SU-DHL-6 (cell line): Measurements from ENCODE around the gene UPK2.

Experiments used
- H2AFZ ChIP-seq: fragments of 200-600 bp; sonication (generic); 2 replicates; pipeline ENCODE4 v1.6.1; 2014; ENCODE audit warnings: low read depth, mild to moderate bottlenecking, moderate library complexity, mixed read lengths, antibody characterized with exemption, low read length; ENCODE audit not compliant: severe bottlenecking
- H3F3A ChIP-seq: fragments of 200-600 bp; shearing (Covaris generic); 2 replicates; pipeline ENCODE4 v1.6.0; 2016; ENCODE audit warnings: antibody characterized with exemption, mild to moderate bottlenecking; ENCODE audit not compliant: insufficient read depth
- H3K27ac ChIP-seq: fragments of 200-600 bp; sonication (generic); 2 replicates; pipeline ENCODE4 v1.5.1; 2016; ENCODE audit warnings: low read depth, mild to moderate bottlenecking, low read length, moderate library complexity, mixed read lengths
- H3K27me3 ChIP-seq: fragments of 200-600 bp; sonication (generic), shearing (Covaris generic); 2 replicates; pipeline ENCODE4 v1.6.0; 2014; ENCODE audit warnings: mild to moderate bottlenecking, low read length
- H3K36me3 ChIP-seq: fragments of 200-600 bp; sonication (generic); 2 replicates; pipeline ENCODE4 v1.6.1; 2014; ENCODE audit warnings: mild to moderate bottlenecking, low read length, mixed read lengths
- H3K4me2 ChIP-seq: fragments of 300-600, 200-600 bp; shearing (Covaris generic), sonication (generic); 2 replicates; pipeline ENCODE4 v1.6.0; 2014; ENCODE audit warnings: low read length, low read depth, mild to moderate bottlenecking; ENCODE audit not compliant: poor library complexity, severe bottlenecking
- H3K4me3 ChIP-seq: fragments of 200-600 bp; sonication (generic); 2 replicates; pipeline ENCODE4 v1.5.1; 2014; ENCODE audit warnings: antibody characterized with exemption, low read length, mild to moderate bottlenecking, mixed read lengths; ENCODE audit not compliant: insufficient read depth, poor library complexity, severe bottlenecking
- H3K79me2 ChIP-seq: fragments of 200-600 bp; sonication (generic); 2 replicates; pipeline ENCODE4 v1.6.1; 2014; ENCODE audit warnings: mild to moderate bottlenecking, low read length, moderate library complexity; ENCODE audit not compliant: insufficient read depth
- H3K9ac ChIP-seq: fragments of 200-600 bp; sonication (generic); 2 replicates; pipeline ENCODE4 v1.7.0; 2014; ENCODE audit warnings: mild to moderate bottlenecking, low read length
- H3K9me2 ChIP-seq: fragments of 200-600 bp; sonication (generic); replicated peaks from 2 replicates; pipeline ENCODE4 v1.6.1; 2014; ENCODE audit warnings: low read length; ENCODE audit not compliant: insufficient read depth
- H3K9me3 ChIP-seq: fragments of 200-600 bp; sonication (generic); 2 replicates; pipeline ENCODE4 v1.6.1; 2014; ENCODE audit warnings: low read length, mixed read lengths; ENCODE audit not compliant: insufficient read depth
- H4K20me1 ChIP-seq: fragments of 200-600 bp; sonication (generic); 2 replicates; pipeline ENCODE4 v1.6.1; 2014; ENCODE audit warnings: low read depth, mild to moderate bottlenecking, antibody characterized with exemption, low read length, moderate library complexity, mixed read lengths
- CTCF ChIP-seq: fragments of 200-600 bp; sonication (generic); IDR thresholded peaks from one replicate; pipeline ENCODE4 v1.5.1; 2017; ENCODE audit warnings: antibody characterized with exemption, mild to moderate bottlenecking, low read length, moderate library complexity; ENCODE audit not compliant: insufficient read depth, poor library complexity, severe bottlenecking
- EZH2phosphoT487 ChIP-seq: fragments of 200-600 bp; sonication (generic), shearing (Covaris generic); conservative IDR thresholded peaks from 2 replicates; pipeline ENCODE4 v1.6.1; 2018; ENCODE audit warnings: mild to moderate bottlenecking, antibody characterized with exemption, low read length, moderate library complexity, mixed read lengths

Gene UPK2

GRCh38 chr11:118930094-118930712, 25.9 kb upstream of the UPK2 start:
- no peaks in the 10 kb centered on the region for H3K9me3 ChIP-seq

GRCh38 chr11:118931571-118931970, 24.5 kb upstream of the UPK2 start:
- Histone ChIP-seq H3K27ac (no peak overlapping the region), H4K20me1 (no peaks in the 10 kb centered on the region), H2AFZ (no peak overlapping the region), H3K4me3 (no peak overlapping the region), H3K9me2 (no peaks in the 10 kb centered on the region), H3K27me3 (no peaks in the 10 kb centered on the region), H3K9me3 (no peaks in the 10 kb centered on the region), H3F3A (peaks cover 13% of the 10 kb centered on the region; the same call in 1 of the 2 replicates), H3K79me2 (no peaks in the 10 kb centered on the region), H3K9ac (no peak overlapping the region), H3K4me2 (no peak overlapping the region), H3K36me3 (no peaks in the 10 kb centered on the region)
- TF ChIP-seq EZH2phosphoT487, result no peak
- no peak for TF ChIP-seq CTCF

More at GRCh38 chr11:118930094-118930712, 25.9 kb upstream of the UPK2 start:
- Histone ChIP-seq H3K36me3 (no peaks in the 10 kb centered on the region), H3F3A (peaks cover 19% of the 10 kb centered on the region), H3K27me3 (no peaks in the 10 kb centered on the region), H3K9ac (peak overlapping the region; percentile 63), H3K4me3 (peak overlapping the region; percentile 68), H3K9me2 (no peaks in the 10 kb centered on the region), H4K20me1 (no peaks in the 10 kb centered on the region), H3K4me2 (peak overlapping the region; percentile 85), H3K79me2 (no peaks in the 10 kb centered on the region), H2AFZ (peak overlapping the region; percentile 60), H3K27ac (peak overlapping the region; percentile 84)
- TF ChIP-seq EZH2phosphoT487 (no peak), CTCF (peak; percentile 86)

- Histone ChIP-seq H3K36me3 (no peaks in the 10 kb centered on the region), H3K9ac (no peak overlapping the region), H3K27ac (no peak overlapping the region), H3K4me3 (no peak overlapping the region), H3K4me2 (no peak overlapping the region), H3F3A (no peaks in the 10 kb centered on the region), H3K27me3 (no peaks in the 10 kb centered on the region), H2AFZ (no peak overlapping the region), H3K79me2 (no peaks in the 10 kb centered on the region), H3K9me2 (no peaks in the 10 kb centered on the region), H3K9me3 (no peaks in the 10 kb centered on the region), H4K20me1 (no peaks in the 10 kb centered on the region)
- TF ChIP-seq CTCF (no peak), EZH2phosphoT487 (no peak)
Observed at GRCh38 chr11:118933486-118933885, 22.6 kb upstream of the UPK2 start.
